GM10266 (cell line): ENCODE results near the gene TGFA.

Experiments used
- DNase-seq: peaks from one replicate; pipeline ENCODE4 v3.0.0; 2012; ENCODE audit errors: extremely low spot score
- TF ChIP-seq, protein P1 (sequence below): IDR thresholded peaks from 2 replicates; pipeline ENCODE4 v1.5.1; 2012; ENCODE audit warnings: mild to moderate bottlenecking, low read depth; ENCODE audit not compliant: control insufficient read depth, insufficient read depth; ENCODE audit errors: missing control alignments

Gene TGFA

DNA sequence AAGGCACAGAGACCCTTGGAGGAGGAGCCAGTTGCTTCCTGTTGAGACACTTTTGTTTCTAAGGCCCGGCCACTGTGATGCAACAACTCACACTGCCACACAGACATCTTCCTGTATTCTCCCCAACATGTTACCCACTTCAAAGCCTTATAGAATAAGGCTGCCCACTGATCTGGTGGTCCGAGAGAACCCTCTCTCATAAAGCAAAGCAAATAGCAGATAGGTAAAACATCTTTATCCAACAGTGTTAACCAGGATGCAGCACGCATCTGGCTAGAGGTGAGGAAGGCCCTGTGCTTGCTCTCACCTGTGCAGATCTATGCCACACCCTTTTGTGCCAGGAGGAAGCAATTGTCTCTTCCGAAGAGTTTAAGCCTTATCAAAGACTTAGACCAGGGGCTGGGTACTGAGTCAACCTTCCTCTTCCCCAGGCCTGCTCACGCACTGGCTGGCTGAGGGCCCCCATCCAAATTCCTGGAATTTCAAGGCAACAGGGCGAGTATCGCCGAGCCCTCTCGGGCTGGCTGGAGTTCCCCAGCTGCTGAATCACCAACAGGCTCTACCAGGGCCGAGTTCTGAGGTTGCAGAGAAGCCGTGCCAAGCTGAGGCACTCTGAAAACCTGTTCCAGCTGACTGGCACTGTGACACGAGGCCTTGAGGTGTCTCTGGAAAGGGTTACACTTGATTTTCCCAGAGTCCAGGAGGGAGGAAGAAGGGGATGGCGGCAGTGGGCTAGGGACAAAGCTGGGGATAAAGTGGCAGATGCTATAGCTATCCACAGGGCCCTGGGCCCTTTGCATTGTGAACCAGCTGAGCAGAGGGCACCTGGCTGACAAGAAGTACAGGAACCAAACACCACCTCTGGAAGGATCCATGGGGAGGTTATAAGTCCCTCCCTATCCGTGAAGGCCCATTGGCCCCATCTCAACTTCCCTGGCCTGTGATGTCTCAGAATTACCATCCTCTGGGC lies 29.3 kb downstream of the TGFA start:
- no peak for DNase-seq
- TF ChIP-seq, protein P1, sequence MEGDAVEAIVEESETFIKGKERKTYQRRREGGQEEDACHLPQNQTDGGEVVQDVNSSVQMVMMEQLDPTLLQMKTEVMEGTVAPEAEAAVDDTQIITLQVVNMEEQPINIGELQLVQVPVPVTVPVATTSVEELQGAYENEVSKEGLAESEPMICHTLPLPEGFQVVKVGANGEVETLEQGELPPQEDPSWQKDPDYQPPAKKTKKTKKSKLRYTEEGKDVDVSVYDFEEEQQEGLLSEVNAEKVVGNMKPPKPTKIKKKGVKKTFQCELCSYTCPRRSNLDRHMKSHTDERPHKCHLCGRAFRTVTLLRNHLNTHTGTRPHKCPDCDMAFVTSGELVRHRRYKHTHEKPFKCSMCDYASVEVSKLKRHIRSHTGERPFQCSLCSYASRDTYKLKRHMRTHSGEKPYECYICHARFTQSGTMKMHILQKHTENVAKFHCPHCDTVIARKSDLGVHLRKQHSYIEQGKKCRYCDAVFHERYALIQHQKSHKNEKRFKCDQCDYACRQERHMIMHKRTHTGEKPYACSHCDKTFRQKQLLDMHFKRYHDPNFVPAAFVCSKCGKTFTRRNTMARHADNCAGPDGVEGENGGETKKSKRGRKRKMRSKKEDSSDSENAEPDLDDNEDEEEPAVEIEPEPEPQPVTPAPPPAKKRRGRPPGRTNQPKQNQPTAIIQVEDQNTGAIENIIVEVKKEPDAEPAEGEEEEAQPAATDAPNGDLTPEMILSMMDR = no peak

DNA sequence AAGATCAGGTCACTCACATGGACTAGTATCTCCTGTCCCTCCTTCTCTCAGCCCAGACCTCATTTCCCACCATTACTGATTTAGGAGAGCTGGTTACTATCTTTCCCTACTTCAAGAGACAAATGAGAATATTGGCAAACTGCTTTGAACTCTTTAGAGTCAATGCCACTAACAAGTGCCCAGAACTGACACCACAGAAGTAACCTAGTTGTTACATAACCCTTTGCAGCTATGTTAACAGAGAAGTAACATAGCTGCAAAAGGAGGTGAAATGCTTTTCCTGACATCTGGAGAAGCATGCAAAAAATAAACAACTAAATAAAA lies 30.0 kb downstream of the TGFA start:
- no peak for DNase-seq
- TF ChIP-seq, protein P1 = no peak

DNA sequence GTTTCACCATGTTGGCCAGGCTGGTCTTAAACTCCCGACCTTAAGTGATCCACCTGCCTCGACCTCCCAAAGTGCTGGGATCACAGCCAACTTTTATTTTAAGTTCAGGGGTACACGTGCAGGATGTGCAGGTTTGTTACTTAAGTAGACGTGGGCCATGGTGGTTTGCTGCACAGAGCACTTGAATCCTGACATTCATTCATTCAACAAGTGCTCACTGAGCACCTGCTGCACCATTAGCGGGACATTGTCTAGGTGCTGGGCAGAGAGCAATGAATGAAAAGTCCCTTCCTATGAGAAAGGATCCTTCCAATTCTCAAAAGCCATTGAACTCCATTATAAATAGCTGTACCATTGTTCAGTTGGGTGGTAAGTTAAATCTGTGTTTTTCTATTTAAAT lies 31.0 kb downstream of the TGFA start:
- no peak for DNase-seq
- TF ChIP-seq, protein P1 = no peak

DNA sequence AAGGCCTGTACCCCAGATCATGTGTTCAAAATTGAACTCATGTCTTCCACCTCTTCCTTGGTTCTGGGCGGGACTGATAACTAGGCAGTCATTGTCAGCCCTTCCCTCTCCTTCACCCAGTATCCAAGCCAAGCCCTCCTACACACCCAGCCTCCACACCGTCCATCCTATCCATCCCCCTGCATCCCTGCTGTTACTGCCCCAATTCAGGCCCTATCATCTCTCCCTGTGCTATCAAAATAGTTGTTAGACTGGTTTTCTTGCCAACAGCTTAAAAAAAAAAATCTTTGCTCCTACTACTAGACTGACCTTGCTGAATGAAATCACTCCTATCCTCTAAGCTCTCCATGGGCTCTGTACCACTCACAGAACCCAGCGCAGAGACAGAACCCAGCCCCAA lies 32.8 kb downstream of the TGFA start:
- TF ChIP-seq, protein P1 = no peak
- no peak for DNase-seq

DNA sequence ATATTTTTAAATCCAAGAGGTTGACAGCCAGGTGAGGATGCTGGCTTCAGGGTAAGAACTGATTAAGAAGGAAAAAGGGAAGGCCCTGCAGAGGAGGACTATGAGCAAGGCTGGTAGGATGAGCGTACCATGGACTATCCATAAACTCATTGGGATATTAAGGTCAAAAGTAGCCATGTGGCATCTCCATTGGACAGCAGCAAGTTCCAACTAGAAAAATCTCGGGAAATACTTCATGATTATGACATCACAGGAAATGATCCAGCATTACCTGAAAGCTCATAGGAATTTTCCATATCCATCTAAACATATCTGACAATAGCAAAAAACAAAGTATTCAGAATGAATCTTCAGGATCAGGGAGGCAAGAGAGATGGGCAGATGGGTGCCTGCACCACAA lies 34.2 kb downstream of the TGFA start:
- no peak for DNase-seq
- TF ChIP-seq, protein P1 = no peak

DNA sequence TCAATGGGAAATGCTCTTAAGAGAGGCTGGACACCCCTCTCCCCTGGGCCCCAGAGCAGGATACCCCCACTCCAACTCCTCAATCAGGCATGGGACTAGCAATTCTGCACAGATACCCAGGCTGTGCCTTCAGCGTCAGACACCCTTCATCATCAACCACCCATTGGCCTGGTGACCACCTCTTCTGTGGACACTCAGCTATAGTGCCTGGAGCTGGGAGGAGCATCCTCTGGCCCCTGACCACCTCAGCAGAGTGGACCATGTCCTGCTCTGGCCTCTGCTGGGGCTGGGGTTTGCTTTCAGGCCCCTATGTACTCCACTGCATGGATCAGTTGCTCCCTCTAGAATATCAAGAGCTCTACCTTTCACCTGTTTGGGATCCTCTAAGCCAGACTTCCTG lies 35.1 kb downstream of the TGFA start:
- no peak for DNase-seq
- TF ChIP-seq, protein P1 = no peak

DNA sequence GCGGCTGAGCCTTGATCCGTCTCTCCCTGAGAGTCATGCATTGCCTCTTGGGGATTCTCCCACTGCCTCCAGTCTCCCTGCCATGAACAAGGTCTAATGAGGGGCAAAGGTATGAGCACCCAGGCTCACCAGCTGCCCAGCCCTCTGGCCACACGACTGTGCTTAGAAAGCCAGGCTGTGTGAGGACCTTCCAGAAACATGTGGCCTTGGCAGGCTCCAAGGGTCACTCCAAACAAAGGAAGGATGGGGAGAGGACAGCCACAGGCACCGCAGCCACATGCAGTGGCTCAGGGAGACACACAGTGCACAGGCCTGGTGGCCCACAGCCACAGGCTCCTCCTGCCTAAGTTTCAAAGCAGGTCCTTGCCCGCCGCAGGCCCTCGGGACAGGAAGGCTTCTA lies 35.8 kb downstream of the TGFA start:
- TF ChIP-seq, protein P1 = no peak
- no peak for DNase-seq
